K562 (cell line): ENCODE measurements around the gene TOMM6. TPM values are rescaled to one million over a fixed set of nuclear protein-coding genes. Genes with fewer than 3 reads are reported as not detected.

Experiments
- MAFK ChIP-seq: IDR thresholded peaks from 2 replicates; pipeline ENCODE4 v1.6.1; 2011; ENCODE audit warnings: low read length, improper control_type of control experiment
- SPI1 ChIP-seq: IDR thresholded peaks from 2 replicates; pipeline ENCODE4 v1.6.1; 2011; ENCODE audit warnings: low read depth, low read length, control low read depth, borderline replicate concordance
- TCF7L2 ChIP-seq: fragments of 150-350 bp; IDR thresholded peaks from 2 replicates; pipeline ENCODE4 v1.6.1; 2016; ENCODE audit warnings: low read depth, mild to moderate bottlenecking, low read length, moderate library complexity
- ZNF184 ChIP-seq: sonication (generic); formaldehyde crosslinking; IDR thresholded peaks from 2 replicates; pipeline ENCODE4 v1.5.0; 2020; ENCODE audit warnings: missing genetic modification reagents
- polyA plus RNA-seq, 8 experiments: library from polyadenylated mRNA; depleted of rRNA in 4 of 8; stranded (reverse) in 5 of 8; unstranded in 3 of 8; fragments of >200 nt; fragmentation: Nextera tagmentation in 2 of 8; fragmentation: Illumina TruSeq in 1 of 8; extraction: Ambion mirVana in 2 of 8; extraction: Trizol in 1 of 8; gene quantifications; 2 replicates each; pipeline versions ENCODE4 v1.2.1 to v1.2.3, GENCODE V29; 2011 to 2014; ENCODE audit warnings: inconsistent platforms in 1 of 8, missing spikeins in 1 of 8
- total RNA-seq, 7 experiments: library from RNA; depleted of rRNA in 6 of 7; stranded (reverse); fragments of >200 nt in 6 of 7; fragmentation: Illumina TruSeq in 2 of 7; extraction: Trizol in 2 of 7; gene quantifications; 2 replicates each; pipeline versions ENCODE4 v1.2.1 to v1.2.3, GENCODE V29; 2011 to 2021; ENCODE audit warnings: low replicate concordance in 1 of 7
- TF ChIP-seq, protein P1 (sequence below): fragments of 250-450 bp; sonication (Bioruptor Pico); IDR thresholded peaks from 2 replicates; pipeline ENCODE4 v1.8.0; 2022; ENCODE audit warnings: moderate library complexity, mild to moderate bottlenecking, inconsistent platforms
- TF ChIP-seq, protein P2 (sequence below): fragments of 450-650 bp; formaldehyde crosslinking; IDR thresholded peaks from 2 replicates; pipeline ENCODE4 v1.4.0; 2022; ENCODE audit warnings: missing genetic modification characterization
- TF ChIP-seq, protein P3 (sequence below): fragments of 450-650 bp; IDR thresholded peaks from 2 replicates; pipeline ENCODE4 v1.7.1; 2018; ENCODE audit warnings: mild to moderate bottlenecking, low read depth; ENCODE audit not compliant: partially characterized antibody

TOMM6 gene
- total and polyA plus RNA-seq, 9 of the 15 experiments (the other 6 are each of a cell fraction or from before 2014, with no cell fraction given), result 380 to 2,097 (median 1,065) TPM

DNA sequence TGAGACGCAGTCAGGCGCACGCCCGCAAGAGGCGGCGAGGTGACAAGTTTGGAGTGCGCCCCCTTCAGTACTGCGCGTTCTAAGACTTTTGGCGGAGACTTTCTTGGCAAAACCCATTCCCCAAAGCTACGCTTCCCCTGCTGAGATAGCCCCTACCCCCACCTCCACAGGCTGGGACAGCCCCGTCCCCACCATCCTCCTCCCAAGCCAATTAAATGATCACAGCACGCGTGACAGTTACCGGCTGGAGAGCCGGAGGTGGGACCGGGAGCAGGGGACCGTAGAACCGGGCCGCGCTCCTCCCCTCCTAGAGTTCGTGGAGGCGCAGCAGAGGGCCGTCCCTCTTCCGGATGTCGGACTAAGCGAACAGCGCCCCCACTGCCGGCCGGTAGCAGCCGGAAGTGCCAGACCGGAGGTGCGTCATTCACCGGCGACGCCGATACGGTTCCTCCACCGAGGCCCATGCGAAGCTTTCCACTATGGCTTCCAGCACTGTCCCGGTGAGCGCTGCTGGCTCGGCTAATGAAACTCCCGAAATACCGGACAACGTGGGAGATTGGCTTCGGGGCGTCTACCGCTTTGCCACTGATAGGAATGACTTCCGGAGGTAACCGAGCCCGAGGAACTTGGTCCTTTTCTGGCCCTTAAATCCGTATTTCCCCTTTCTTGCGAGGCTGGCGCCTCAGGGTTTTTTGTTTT, at the start of gene TOMM6 (continued):
- TF ChIP-seq, protein P1, sequence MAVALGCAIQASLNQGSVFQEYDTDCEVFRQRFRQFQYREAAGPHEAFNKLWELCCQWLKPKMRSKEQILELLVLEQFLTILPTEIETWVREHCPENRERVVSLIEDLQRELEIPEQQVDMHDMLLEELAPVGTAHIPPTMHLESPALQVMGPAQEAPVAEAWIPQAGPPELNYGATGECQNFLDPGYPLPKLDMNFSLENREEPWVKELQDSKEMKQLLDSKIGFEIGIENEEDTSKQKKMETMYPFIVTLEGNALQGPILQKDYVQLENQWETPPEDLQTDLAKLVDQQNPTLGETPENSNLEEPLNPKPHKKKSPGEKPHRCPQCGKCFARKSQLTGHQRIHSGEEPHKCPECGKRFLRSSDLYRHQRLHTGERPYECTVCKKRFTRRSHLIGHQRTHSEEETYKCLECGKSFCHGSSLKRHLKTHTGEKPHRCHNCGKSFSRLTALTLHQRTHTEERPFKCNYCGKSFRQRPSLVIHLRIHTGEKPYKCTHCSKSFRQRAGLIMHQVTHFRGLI, result no peak
- TF ChIP-seq MAFK (peak; percentile 1; the same call in 1 of the 2 replicates), ZNF184 (no peak), SPI1 (peak; percentile 37; the same call in 1 of the 2 replicates), TCF7L2 (0 out of 2 replicates have a peak, but pooled peaks have one; percentile 38)
- TF ChIP-seq, protein P2, sequence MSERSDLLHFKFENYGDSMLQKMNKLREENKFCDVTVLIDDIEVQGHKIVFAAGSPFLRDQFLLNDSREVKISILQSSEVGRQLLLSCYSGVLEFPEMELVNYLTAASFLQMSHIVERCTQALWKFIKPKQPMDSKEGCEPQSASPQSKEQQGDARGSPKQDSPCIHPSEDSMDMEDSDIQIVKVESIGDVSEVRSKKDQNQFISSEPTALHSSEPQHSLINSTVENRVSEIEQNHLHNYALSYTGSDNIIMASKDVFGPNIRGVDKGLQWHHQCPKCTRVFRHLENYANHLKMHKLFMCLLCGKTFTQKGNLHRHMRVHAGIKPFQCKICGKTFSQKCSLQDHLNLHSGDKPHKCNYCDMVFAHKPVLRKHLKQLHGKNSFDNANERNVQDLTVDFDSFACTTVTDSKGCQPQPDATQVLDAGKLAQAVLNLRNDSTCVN (CRISPR knock-in tag), result no peak
- TF ChIP-seq, protein P3, sequence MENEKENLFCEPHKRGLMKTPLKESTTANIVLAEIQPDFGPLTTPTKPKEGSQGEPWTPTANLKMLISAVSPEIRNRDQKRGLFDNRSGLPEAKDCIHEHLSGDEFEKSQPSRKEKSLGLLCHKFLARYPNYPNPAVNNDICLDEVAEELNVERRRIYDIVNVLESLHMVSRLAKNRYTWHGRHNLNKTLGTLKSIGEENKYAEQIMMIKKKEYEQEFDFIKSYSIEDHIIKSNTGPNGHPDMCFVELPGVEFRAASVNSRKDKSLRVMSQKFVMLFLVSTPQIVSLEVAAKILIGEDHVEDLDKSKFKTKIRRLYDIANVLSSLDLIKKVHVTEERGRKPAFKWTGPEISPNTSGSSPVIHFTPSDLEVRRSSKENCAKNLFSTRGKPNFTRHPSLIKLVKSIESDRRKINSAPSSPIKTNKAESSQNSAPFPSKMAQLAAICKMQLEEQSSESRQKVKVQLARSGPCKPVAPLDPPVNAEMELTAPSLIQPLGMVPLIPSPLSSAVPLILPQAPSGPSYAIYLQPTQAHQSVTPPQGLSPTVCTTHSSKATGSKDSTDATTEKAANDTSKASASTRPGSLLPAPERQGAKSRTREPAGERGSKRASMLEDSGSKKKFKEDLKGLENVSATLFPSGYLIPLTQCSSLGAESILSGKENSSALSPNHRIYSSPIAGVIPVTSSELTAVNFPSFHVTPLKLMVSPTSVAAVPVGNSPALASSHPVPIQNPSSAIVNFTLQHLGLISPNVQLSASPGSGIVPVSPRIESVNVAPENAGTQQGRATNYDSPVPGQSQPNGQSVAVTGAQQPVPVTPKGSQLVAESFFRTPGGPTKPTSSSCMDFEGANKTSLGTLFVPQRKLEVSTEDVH, result peak; percentile 95
- TF ChIP-seq, all 486 proteins: peak for 212
